ENCODE measurements around the gene FAM131B.

Gene FAM131B

GRCh38 chr7:143356414-143357050 lies 6.0 kb downstream of the FAM131B start:
- DNase-seq: no peak

- no peak for DNase-seq
Measured at GRCh38 chr7:143355450-143356385, 6.8 kb downstream of the FAM131B start.

- DNase-seq: no peak
Measured at GRCh38 chr7:143354965-143355364, 7.5 kb downstream of the FAM131B start.

- no peak for DNase-seq
Measured at GRCh38 chr7:143354376-143354775, 8.1 kb downstream of the FAM131B start.

GRCh38 chr7:143352531-143353002 lies 9.9 kb downstream of the FAM131B start:
- DNase-seq: no peak

- no peak for DNase-seq
Measured at GRCh38 chr7:143351574-143351973, 10.9 kb downstream of the FAM131B start.

- DNase-seq: no peak
Measured at GRCh38 chr7:143351060-143351459, 11.5 kb downstream of the FAM131B start.

GRCh38 chr7:143347950-143348349 lies 14.6 kb downstream of the FAM131B start:
- DNase-seq: no peak

- no peak for DNase-seq
Measured at GRCh38 chr7:143346018-143346417, 16.5 kb downstream of the FAM131B start.

GRCh38 chr7:143345428-143345900 lies 17.0 kb downstream of the FAM131B start:
- peak; percentile 19 for DNase-seq

- no peak for DNase-seq
Measured at GRCh38 chr7:143343596-143343995, 18.9 kb downstream of the FAM131B start.

- no peak for DNase-seq
Measured at GRCh38 chr7:143341842-143342241, 20.7 kb downstream of the FAM131B start.

- no peak for DNase-seq
Measured at GRCh38 chr7:143337216-143337615, 25.3 kb downstream of the FAM131B start.

GRCh38 chr7:143334244-143334643 lies 28.3 kb downstream of the FAM131B start:
- no peak for DNase-seq

GRCh38 chr7:143331179-143331801 lies 31.2 kb downstream of the FAM131B start:
- no peak for DNase-seq

GRCh38 chr7:143329471-143330170 lies 32.9 kb downstream of the FAM131B start:
- no peak for DNase-seq

GRCh38 chr7:143327903-143328302 lies 34.6 kb downstream of the FAM131B start:
- no peak for DNase-seq

- no peak for DNase-seq
Measured at GRCh38 chr7:143325240-143325639, 37.3 kb downstream of the FAM131B start.

- no peak for DNase-seq
Measured at GRCh38 chr7:143323653-143324052, 38.9 kb downstream of the FAM131B start.

- DNase-seq: no peak
Measured at GRCh38 chr7:143322760-143323633, 39.5 kb downstream of the FAM131B start.

GRCh38 chr7:143321734-143322133 lies 40.8 kb downstream of the FAM131B start:
- no peak for DNase-seq

- DNase-seq: no peak
Measured at GRCh38 chr7:143321242-143321641, 41.3 kb downstream of the FAM131B start.

Measured in hematopoietic multipotent progenitor cell treated with erythropoietin and hydrocortisone succinate and interleukin-3 and kit ligand, for 8 days (in vitro differentiated cells).